ENCODE measurements around the gene TP63. TPM values are rescaled to one million over a fixed set of nuclear protein-coding genes. Genes with fewer than 3 reads are reported as not detected.

TP63 gene
- total and polyA plus RNA-seq, 11 donors = 0.11 to 1.4 (median 0.37) TPM

- no peak for ATAC-seq
- H3K4me1 ChIP-seq = peaks cover 0 to 9% (median 1%) of the 10 kb centered on the region in 12 donors
- no peaks in the 10 kb centered on the region for H3K27me3 ChIP-seq
- no peak overlapping the region for H3K4me3 ChIP-seq
- intact Hi-C loops (cut with DNase I) = no loop called here
- WGBS, 4 donors = 51 to 61% (median 58%) methylated on average over 3 of the region's 3 CpGs
- H3K27ac ChIP-seq = no peak overlapping the region
- TF ChIP-seq CTCF (IDR thresholded peaks at IDR 0.05) (no peak), POLR2A (IDR thresholded peaks at IDR 0.05) (no peak)
- H3K9me3 ChIP-seq = no peaks in the 10 kb centered on the region
- no peak for DNase-seq
- no peaks in the 10 kb centered on the region for H3K36me3 ChIP-seq
These were observed 4.2 kb downstream of the TP63 start for GRCh38 chr3:189635339-189635738.

GRCh38 chr3:189636048-189636447, 4.9 kb downstream of the TP63 start:
- H3K4me3 ChIP-seq = no peak overlapping the region
- no peak overlapping the region for H3K27ac ChIP-seq
- H3K36me3 ChIP-seq = no peaks in the 10 kb centered on the region
- DNase-seq (no peak), ATAC-seq (no peak)
- H3K27me3 ChIP-seq = no peaks in the 10 kb centered on the region
- intact Hi-C loops (cut with DNase I) = no loop called here
- peaks cover 0 to 7% (median 0%) of the 10 kb centered on the region in 12 donors for H3K4me1 ChIP-seq
- WGBS, 4 donors = 82 to 96% (median 95%) methylated on average over 5 of the region's 5 CpGs
- TF ChIP-seq POLR2A (IDR thresholded peaks at IDR 0.05) (no peak), CTCF (IDR thresholded peaks at IDR 0.05) (no peak)
- no peaks in the 10 kb centered on the region for H3K9me3 ChIP-seq

- no peak for ATAC-seq
- Histone ChIP-seq H3K27ac (no peak overlapping the region), H3K36me3 (no peaks in the 10 kb centered on the region)
These were observed 6.6 kb downstream of the TP63 start for GRCh38 chr3:189637750-189638149.

More at GRCh38 chr3:189637750-189638149, 6.6 kb downstream of the TP63 start:
- intact Hi-C loops (cut with DNase I) = no loop called here
- 82 to 89% (median 84%) methylated on average over 4 of the region's 4 CpGs for WGBS, 4 donors
- no peaks in the 10 kb centered on the region for H3K9me3 ChIP-seq
- TF ChIP-seq CTCF (IDR thresholded peaks at IDR 0.05) (no peak), POLR2A (IDR thresholded peaks at IDR 0.05) (no peak)
- no peak for DNase-seq
- no peak overlapping the region for H3K4me3 ChIP-seq
- H3K4me1 ChIP-seq = peaks cover 0 to 5% (median 0%) of the 10 kb centered on the region in 12 donors
- H3K27me3 ChIP-seq = no peaks in the 10 kb centered on the region
